ENCODE data around the gene TRMT13. TPM values are rescaled to one million over a fixed set of nuclear protein-coding genes. Genes with fewer than 3 reads are reported as not detected.

Gene TRMT13
- total and polyA plus RNA-seq, 12 donors, result 0.72 to 19.7 (median 14.4) TPM

GRCh38 chr1:100147875-100148274 lies 14.9 kb downstream of the TRMT13 start:
- DNase-seq, result no peak
- no peak overlapping the region for H3K4me3 ChIP-seq
- H3K9me3 ChIP-seq (replicated peaks in 1 of 3), result no peaks in the 10 kb centered on the region
- intact Hi-C loops (cut with DNase I), result loop anchor here in 1 of 2 donors (10.0 kb wide), 1 partner anchor 127 kb away; no protein-coding TSS in a partner anchor
- 93 to 95% (median 93%) methylated on average over 4 of the region's 4 CpGs for WGBS, 4 donors
- peaks cover 0 to 43% of the 10 kb centered on the region in 2 donors for H3K36me3 ChIP-seq (replicated peaks in 1 of 2)
- TF ChIP-seq CTCF (IDR thresholded peaks at IDR 0.05) (no peak), POLR2A (IDR thresholded peaks at IDR 0.05) (no peak)
- no peaks in the 10 kb centered on the region for H3K27me3 ChIP-seq
- H3K4me1 ChIP-seq (replicated peaks in 1 of 2), result peaks cover 6 to 7% of the 10 kb centered on the region in 2 donors
- H3K27ac ChIP-seq, result no peak overlapping the region

GRCh38 chr1:100151679-100152078 lies 18.7 kb downstream of the TRMT13 start:
- 28 to 49% (median 35%) methylated on average over 2 of the region's 2 CpGs for WGBS, 4 donors
- H3K36me3 ChIP-seq (replicated peaks in 1 of 2), result peaks cover 0 to 8% of the 10 kb centered on the region in 2 donors
- TF ChIP-seq POLR2A (IDR thresholded peaks at IDR 0.05), result no peak
- no peak for TF ChIP-seq CTCF (IDR thresholded peaks at IDR 0.05)
- H3K4me1 ChIP-seq (replicated peaks in 1 of 2), result peaks cover 6 to 7% of the 10 kb centered on the region in 2 donors
- H3K4me3 ChIP-seq, result no peak overlapping the region
- no peak for DNase-seq
- H3K27ac ChIP-seq, result no peak overlapping the region
- intact Hi-C loops (cut with DNase I), result no loop called here
- H3K9me3 ChIP-seq (replicated peaks in 1 of 3), result no peaks in the 10 kb centered on the region
- no peaks in the 10 kb centered on the region for H3K27me3 ChIP-seq

GRCh38 chr1:100152271-100152670 lies 19.3 kb downstream of the TRMT13 start:
- Histone ChIP-seq H3K9me3 (replicated peaks in 1 of 3) (no peaks in the 10 kb centered on the region), H3K27ac (no peak overlapping the region), H3K36me3 (replicated peaks in 1 of 2) (peaks cover 0 to 2% of the 10 kb centered on the region in 2 donors), H3K4me1 (replicated peaks in 1 of 2) (peaks cover 6 to 7% of the 10 kb centered on the region in 2 donors), H3K27me3 (no peaks in the 10 kb centered on the region), H3K4me3 (no peak overlapping the region)
- no peak for DNase-seq
- intact Hi-C loops (cut with DNase I), result no loop called here
- WGBS, 4 donors, result 76 to 82% (median 79%) methylated on average over 4 of the region's 4 CpGs
- TF ChIP-seq POLR2A (IDR thresholded peaks at IDR 0.05), result no peak
- no peak for TF ChIP-seq CTCF (IDR thresholded peaks at IDR 0.05)

- H3K27ac ChIP-seq, result no peak overlapping the region
- intact Hi-C loops (cut with DNase I), result no loop called here
- no peak overlapping the region for H3K4me3 ChIP-seq
- no peaks in the 10 kb centered on the region for H3K4me1 ChIP-seq (replicated peaks in 1 of 2)
- H3K27me3 ChIP-seq, result no peaks in the 10 kb centered on the region
- no peaks in the 10 kb centered on the region for H3K9me3 ChIP-seq (replicated peaks in 1 of 3)
- DNase-seq, result no peak
- TF ChIP-seq POLR2A (IDR thresholded peaks at IDR 0.05), result no peak
- TF ChIP-seq CTCF (IDR thresholded peaks at IDR 0.05), result no peak
- no peaks in the 10 kb centered on the region for H3K36me3 ChIP-seq (replicated peaks in 1 of 2)
Measured at GRCh38 chr1:100162881-100163280, 29.9 kb downstream of the TRMT13 start.

Measured in adrenal gland (tissue), 12 donors.